Measurements from ENCODE around the gene DVL3.

- TF ChIP-seq CTCF (IDR thresholded peaks at IDR 0.05; ENCODE audit: low read depth, low read length) (no peak), POLR2A (IDR thresholded peaks at IDR 0.05; ENCODE audit: extremely low read depth, insufficient read length) (no peak)
Observed at GRCh38 chr3:184155644-184156521, 706 bp downstream of the DVL3 start.
